ENCODE data around the gene ADAMTS12. TPM values are rescaled to one million over a fixed set of nuclear protein-coding genes. Genes with fewer than 3 reads are reported as not detected.

ADAMTS12 gene
- total and polyA plus RNA-seq, 2 of the 8 experiments (the other 6 are each of a cell fraction or from before 2014, with no cell fraction given), result 6.4 to 12.8 TPM

GRCh38 chr5:33756491-33756890 is 135.3 kb downstream of the ADAMTS12 start:
- Histone ChIP-seq H4K91ac (replicated peaks; ENCODE audit: insufficient read length, low read length) (no peak overlapping the region), H2BK12ac (ENCODE audit: low read depth, low read length) (no peak overlapping the region), H3K27ac (ENCODE audit: low read depth, low read length) (no peak overlapping the region), H3K9ac (replicated peaks in 1 of 4; ENCODE audit: extremely low read depth in 1 of 4, low read depth in 3 of 4, low read length in 3 of 4) (no peak overlapping the region), H3K79me2 (ENCODE audit: control insufficient read depth in 1 of 2, insufficient read depth in 2 of 2, low read length in 2 of 2) (no peaks in the 10 kb centered on the region; a peak in 1 of 4 replicates), H2AK5ac (ENCODE audit: low read depth, low read length) (no peak overlapping the region), H3K79me1 (ENCODE audit: low read depth, low read length) (no peaks in the 10 kb centered on the region), H3K4me3 (ENCODE audit: extremely low read depth in 1 of 4, insufficient read depth in 2 of 4, low read depth in 3 of 4, low read length in 4 of 4) (no peak overlapping the region), H3K18ac (ENCODE audit: extremely low read depth, low read length) (no peak overlapping the region), H2AFZ (ENCODE audit: low read length) (no peak overlapping the region), H3K23ac (ENCODE audit: insufficient read length) (no peak overlapping the region), H2BK20ac (ENCODE audit: low read length) (no peak overlapping the region), H3K56ac (replicated peaks; ENCODE audit: insufficient read length, low read depth, low read length) (no peak overlapping the region), H3K4ac (replicated peaks; ENCODE audit: insufficient read length, low read depth, low read length) (no peak overlapping the region), H2BK5ac (ENCODE audit: low read depth, low read length) (no peak overlapping the region), H2BK120ac (replicated peaks; ENCODE audit: low read depth, low read length) (no peak overlapping the region), H3K4me2 (ENCODE audit: insufficient read depth in 1 of 2, low read depth in 2 of 2, low read length in 2 of 2) (no peak overlapping the region), H3K27me3 (replicated peaks in 1 of 4; ENCODE audit: control insufficient read depth in 3 of 4, extremely low read depth in 1 of 4, insufficient read depth in 3 of 4, low read length in 3 of 4) (no peaks in the 10 kb centered on the region), H4K20me1 (replicated peaks in 1 of 2; ENCODE audit: control insufficient read depth in 1 of 2, insufficient read depth in 2 of 2, low read length in 2 of 2) (no peaks in the 10 kb centered on the region), H2BK15ac (ENCODE audit: low read length) (no peak overlapping the region), H3K9me3 (ENCODE audit: insufficient read depth in 2 of 2, low read depth in 1 of 2, low read length in 1 of 2) (no peaks in the 10 kb centered on the region), H3K14ac (ENCODE audit: insufficient read length) (no peak overlapping the region), H3K4me1 (replicated peaks in 1 of 4; ENCODE audit: control insufficient read depth in 3 of 4, insufficient read depth in 4 of 4, low read length in 3 of 4) (peaks cover 2 to 8% (median 4%) of the 10 kb centered on the region in 4 experiments; a peak in 4 of 7 replicates), H4K8ac (ENCODE audit: extremely low read depth, insufficient read depth, low read length) (no peak overlapping the region), H3K36me3 (ENCODE audit: control insufficient read depth in 2 of 4, insufficient read depth in 4 of 4, low read length in 3 of 4) (no peaks in the 10 kb centered on the region), H3K23me2 (ENCODE audit: low read depth, low read length) (no peaks in the 10 kb centered on the region), H4K5ac (ENCODE audit: insufficient read length, low read depth, low read length) (no peak overlapping the region)
- TF ChIP-seq RFX5 (IDR thresholded peaks at IDR 0.05; ENCODE audit: borderline replicate concordance, low read depth, low read length), result no peak
- TF ChIP-seq SP2 (IDR thresholded peaks at IDR 0.05; ENCODE audit: low read length), result no peak
- no peak for TF ChIP-seq SIRT6 (IDR thresholded peaks at IDR 0.05; ENCODE audit: low read length)
- no peak for TF ChIP-seq KDM4A (IDR thresholded peaks at IDR 0.05; ENCODE audit: low read depth, low read length, severe bottlenecking)
- no peak for TF ChIP-seq RBBP5 (IDR thresholded peaks at IDR 0.05; ENCODE audit: borderline replicate concordance, low read depth, low read length)
- no peak for TF ChIP-seq CREB1 (IDR thresholded peaks at IDR 0.05)
- TF ChIP-seq RNF2 (IDR thresholded peaks at IDR 0.05; ENCODE audit: borderline replicate concordance, low read depth, low read length, missing control alignments, poor library complexity, severe bottlenecking), result no peak
- no peak for TF ChIP-seq SIX5 (IDR thresholded peaks at IDR 0.05; ENCODE audit: low read depth, low read length)
- no peak for TF ChIP-seq BCL11A (IDR thresholded peaks at IDR 0.05; ENCODE audit: low read depth in 2 of 2, low read length in 2 of 2)
- TF ChIP-seq EGR1 (IDR thresholded peaks at IDR 0.05; ENCODE audit: borderline replicate concordance, low read depth, low read length), result no peak
- no peak for TF ChIP-seq SAP30 (IDR thresholded peaks at IDR 0.05; ENCODE audit: insufficient read depth, insufficient replicate concordance, low read length)
- no peak for FAIRE-seq
- DNase-seq (ENCODE audit: low read depth in 1 of 2, low spot score in 2 of 2), result no peak
- ChIA-PET POLR2A (ENCODE audit: partially characterized antibody) (interaction anchor here (1.2 kb wide), 1 partner anchor 12 kb away, joined by 3 read pairs; no protein-coding TSS in a partner anchor), CTCF (ENCODE audit: partially characterized antibody) (interaction anchor here (0.8 kb wide), 1 partner anchor 12 kb away, joined by 3 read pairs; no protein-coding TSS in a partner anchor)
- WGBS, 2 experiments (ENCODE audit: extremely low coverage in 1 of 2, insufficient coverage in 1 of 2, insufficient read length in 1 of 2, insufficient replicate concordance in 2 of 2, low coverage in 1 of 2, low lambda C conversion rate in 2 of 2, missing lambda C conversion rate in 1 of 2), result 97% methylated on average over 2 of the region's 2 CpGs; no CpG with 5 or more reads in 1 of the 2 experiments

Measured in H1 (cell line).